SK-N-SH treated with all-trans-retinoic acid at 6 μM for 48 hours (cell line): Measurements from ENCODE around the gene TFPI.

ENCODE experiments used
- ATAC-seq: fragments of 200-7000 bp; cut with Tn5 transposase; 3 replicates; pipeline ENCODE4 v1.9.1; 2020; ENCODE audit warnings: mild to moderate bottlenecking, moderate library complexity
- ARNTL ChIP-seq: fragments of 450-650 bp; formaldehyde crosslinking; IDR thresholded peaks from 2 replicates; pipeline ENCODE4 v1.5.0; 2020; ENCODE audit warnings: low read depth, mild to moderate bottlenecking, moderate library complexity, borderline replicate concordance
- CREB5 ChIP-seq: fragments of 250-450 bp; sonication (Bioruptor Pico); IDR thresholded peaks from 2 replicates; pipeline ENCODE4 v1.5.1; 2020; ENCODE audit warnings: low read depth, mild to moderate bottlenecking, moderate library complexity
- CSDC2 ChIP-seq: fragments of 250-450 bp; sonication (Bioruptor Pico); IDR thresholded peaks from 2 replicates; pipeline ENCODE4 v1.5.0; 2020; ENCODE audit warnings: mild to moderate bottlenecking, moderate library complexity
- ESRRG ChIP-seq: fragments of 250-450 bp; sonication (Bioruptor Pico); IDR thresholded peaks from 2 replicates; pipeline ENCODE4 v1.6.1; 2021; ENCODE audit warnings: mild to moderate bottlenecking
- GLIS3 ChIP-seq: fragments of 250-450 bp; sonication (Bioruptor Pico); IDR thresholded peaks from 2 replicates; pipeline ENCODE4 v1.5.0; 2020; ENCODE audit warnings: mild to moderate bottlenecking, moderate library complexity
- ISL1 ChIP-seq: fragments of 250-450 bp; sonication (Bioruptor Pico); IDR thresholded peaks from 2 replicates; pipeline ENCODE4 v2.1.2; 2022; ENCODE audit warnings: mild to moderate bottlenecking, moderate library complexity
- OSR1 ChIP-seq: fragments of 250-450 bp; sonication (Bioruptor Pico); IDR thresholded peaks from 2 replicates; pipeline ENCODE4 v1.8.0; 2022; ENCODE audit warnings: moderate library complexity, mild to moderate bottlenecking, inconsistent platforms
- POU6F1 ChIP-seq: fragments of 250-450 bp; sonication (Bioruptor Pico); IDR thresholded peaks from 2 replicates; pipeline ENCODE4 v1.8.0; 2021; ENCODE audit warnings: low read depth, mild to moderate bottlenecking, moderate library complexity, borderline replicate concordance
- PPARA ChIP-seq: fragments of 250-450 bp; sonication (Bioruptor Pico); IDR thresholded peaks from 2 replicates; pipeline ENCODE4 v1.5.0; 2020; ENCODE audit warnings: mild to moderate bottlenecking, borderline replicate concordance
- SNAI2 ChIP-seq: fragments of 250-450 bp; sonication (Bioruptor Pico); IDR thresholded peaks from 2 replicates; pipeline ENCODE4 v1.5.0; 2020; ENCODE audit warnings: mild to moderate bottlenecking, moderate library complexity
- TCF4 ChIP-seq: fragments of 250-450 bp; sonication (Bioruptor Pico); IDR thresholded peaks from 2 replicates; pipeline ENCODE4 v1.8.0; 2021; ENCODE audit warnings: mild to moderate bottlenecking, moderate library complexity, borderline replicate concordance
- TOX ChIP-seq: fragments of 250-450 bp; sonication (Bioruptor Pico); IDR thresholded peaks from 2 replicates; pipeline ENCODE4 v1.8.0; 2021; ENCODE audit warnings: mild to moderate bottlenecking, moderate library complexity, borderline replicate concordance
- ZC3H10 ChIP-seq: fragments of 250-450 bp; sonication (Bioruptor Pico); IDR thresholded peaks from 2 replicates; pipeline ENCODE4 v1.5.1; 2021; ENCODE audit warnings: mild to moderate bottlenecking, moderate library complexity
- ZFP3 ChIP-seq: fragments of 250-450 bp; sonication (Bioruptor Pico); IDR thresholded peaks from 2 replicates; pipeline ENCODE4 v1.5.0; 2020; ENCODE audit warnings: mild to moderate bottlenecking, moderate library complexity
- ZFP30 ChIP-seq: fragments of 450-650 bp; formaldehyde crosslinking; IDR thresholded peaks from 2 replicates; pipeline ENCODE4 v1.5.0; 2022; ENCODE audit warnings: mild to moderate bottlenecking, moderate library complexity
- ZNF565 ChIP-seq: fragments of 450-650 bp; formaldehyde crosslinking; conservative IDR thresholded peaks from 2 replicates; pipeline ENCODE4 v1.5.0; 2020; ENCODE audit warnings: low read depth, mild to moderate bottlenecking, moderate library complexity
- TF ChIP-seq, protein P1 (sequence below): fragments of 250-450 bp; sonication (Bioruptor Pico); IDR thresholded peaks from 2 replicates; pipeline ENCODE4 v1.5.1; 2021; ENCODE audit warnings: mild to moderate bottlenecking, moderate library complexity
- TF ChIP-seq, protein P2 (sequence below): fragments of 250-450 bp; sonication (Bioruptor Pico); IDR thresholded peaks from 2 replicates; pipeline ENCODE4 v1.8.0; 2020; ENCODE audit warnings: mild to moderate bottlenecking, moderate library complexity, borderline replicate concordance

Gene TFPI

GRCh38 chr2:187554704-187555082 lies 458 bp upstream of the TFPI start:
- no peak for TF ChIP-seq SNAI2 (CRISPR knock-in tag)
- TF ChIP-seq POU6F1 (CRISPR knock-in tag) = no peak
- TF ChIP-seq, all 23 proteins: peak for 0

DNA sequence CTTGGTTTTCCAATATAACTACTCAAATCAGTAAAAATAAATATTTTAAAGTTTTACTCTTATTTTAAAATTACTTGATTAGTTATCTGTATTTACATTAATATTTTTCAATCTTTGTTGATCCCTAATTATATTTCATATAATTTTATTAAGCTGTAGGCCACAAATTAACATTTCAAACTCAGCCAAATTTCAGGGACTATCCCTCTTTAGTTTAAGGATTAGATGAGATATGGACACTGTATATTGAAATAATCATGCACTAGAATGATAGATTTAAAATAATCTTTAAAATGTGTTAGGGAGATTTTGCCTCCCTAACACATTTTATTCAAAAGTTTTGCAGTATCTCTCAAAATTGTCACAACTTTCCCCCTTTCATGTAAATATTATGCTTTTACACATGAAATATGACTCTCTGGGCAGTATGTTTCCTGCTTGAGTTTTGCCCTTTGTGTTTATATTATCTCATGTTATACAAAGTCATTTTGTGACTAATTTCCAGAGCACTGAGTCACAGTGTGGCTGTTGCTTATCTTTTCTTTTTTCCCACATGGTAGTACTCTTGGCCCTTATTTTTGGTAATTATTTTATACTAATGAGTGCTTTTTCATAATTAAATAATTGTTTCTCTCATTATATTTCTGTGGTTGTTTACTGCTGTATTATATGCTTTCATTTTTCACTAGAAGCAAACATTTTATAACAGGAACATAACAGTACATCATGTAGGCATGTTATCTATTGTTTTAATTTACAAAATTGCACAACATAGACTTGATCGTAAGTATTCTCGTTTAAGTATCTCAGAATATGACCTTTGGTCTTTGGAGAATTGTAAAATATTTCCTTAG lies 1.2 kb downstream of the TFPI start:
- 0 out of 2 replicates have a peak, but pooled peaks have one; percentile 10 for TF ChIP-seq ISL1 (CRISPR knock-in tag)
- no peak for TF ChIP-seq CSDC2 (CRISPR knock-in tag)
- ATAC-seq = peak; percentile 56; the same call in 1 of the 3 replicates

More at GRCh38 chr2:187554704-187555082, 458 bp upstream of the TFPI start:
- no peak; the same call in 2 of the 3 replicates for ATAC-seq

GRCh38 chr2:187552381-187552780 lies 1.9 kb downstream of the TFPI start:
- no peak for ATAC-seq
- TF ChIP-seq SNAI2 (CRISPR knock-in tag) = no peak
- TF ChIP-seq ZC3H10 (CRISPR knock-in tag) = no peak
- no peak for TF ChIP-seq ZFP30 (CRISPR knock-in tag)
- TF ChIP-seq ZFP3 (CRISPR knock-in tag) = no peak
- TF ChIP-seq CSDC2 (CRISPR knock-in tag) = no peak
- TF ChIP-seq, protein P1, sequence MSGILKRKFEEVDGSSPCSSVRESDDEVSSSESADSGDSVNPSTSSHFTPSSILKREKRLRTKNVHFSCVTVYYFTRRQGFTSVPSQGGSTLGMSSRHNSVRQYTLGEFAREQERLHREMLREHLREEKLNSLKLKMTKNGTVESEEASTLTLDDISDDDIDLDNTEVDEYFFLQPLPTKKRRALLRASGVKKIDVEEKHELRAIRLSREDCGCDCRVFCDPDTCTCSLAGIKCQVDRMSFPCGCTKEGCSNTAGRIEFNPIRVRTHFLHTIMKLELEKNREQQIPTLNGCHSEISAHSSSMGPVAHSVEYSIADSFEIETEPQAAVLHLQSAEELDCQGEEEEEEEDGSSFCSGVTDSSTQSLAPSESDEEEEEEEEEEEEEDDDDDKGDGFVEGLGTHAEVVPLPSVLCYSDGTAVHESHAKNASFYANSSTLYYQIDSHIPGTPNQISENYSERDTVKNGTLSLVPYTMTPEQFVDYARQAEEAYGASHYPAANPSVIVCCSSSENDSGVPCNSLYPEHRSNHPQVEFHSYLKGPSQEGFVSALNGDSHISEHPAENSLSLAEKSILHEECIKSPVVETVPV (CRISPR knock-in tag) = no peak
- TF ChIP-seq GLIS3 (CRISPR knock-in tag) = no peak
- TF ChIP-seq, all 23 proteins: peak for 0

DNA sequence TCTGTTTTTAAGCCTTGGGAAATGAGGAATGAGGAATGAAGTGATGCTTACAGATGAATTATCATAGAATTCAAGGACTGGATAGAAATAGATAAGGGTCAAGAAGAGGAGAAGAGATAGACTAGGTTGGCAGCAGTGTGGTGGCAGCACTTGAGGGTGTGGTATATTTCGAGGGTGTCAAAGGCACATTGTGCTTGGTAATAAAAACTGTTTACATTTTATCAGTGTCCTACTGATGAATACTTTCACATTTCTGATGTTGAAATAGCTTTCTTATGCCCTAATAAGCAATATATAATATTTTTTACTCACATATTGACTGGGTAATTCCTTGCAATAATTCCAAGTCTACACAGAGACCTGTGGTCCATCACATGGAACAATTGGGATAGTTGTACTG lies 3.4 kb downstream of the TFPI start:
- ATAC-seq = no peak

More for the DNA sequence above, 3.4 kb downstream of the TFPI start:
- TF ChIP-seq, protein P2, sequence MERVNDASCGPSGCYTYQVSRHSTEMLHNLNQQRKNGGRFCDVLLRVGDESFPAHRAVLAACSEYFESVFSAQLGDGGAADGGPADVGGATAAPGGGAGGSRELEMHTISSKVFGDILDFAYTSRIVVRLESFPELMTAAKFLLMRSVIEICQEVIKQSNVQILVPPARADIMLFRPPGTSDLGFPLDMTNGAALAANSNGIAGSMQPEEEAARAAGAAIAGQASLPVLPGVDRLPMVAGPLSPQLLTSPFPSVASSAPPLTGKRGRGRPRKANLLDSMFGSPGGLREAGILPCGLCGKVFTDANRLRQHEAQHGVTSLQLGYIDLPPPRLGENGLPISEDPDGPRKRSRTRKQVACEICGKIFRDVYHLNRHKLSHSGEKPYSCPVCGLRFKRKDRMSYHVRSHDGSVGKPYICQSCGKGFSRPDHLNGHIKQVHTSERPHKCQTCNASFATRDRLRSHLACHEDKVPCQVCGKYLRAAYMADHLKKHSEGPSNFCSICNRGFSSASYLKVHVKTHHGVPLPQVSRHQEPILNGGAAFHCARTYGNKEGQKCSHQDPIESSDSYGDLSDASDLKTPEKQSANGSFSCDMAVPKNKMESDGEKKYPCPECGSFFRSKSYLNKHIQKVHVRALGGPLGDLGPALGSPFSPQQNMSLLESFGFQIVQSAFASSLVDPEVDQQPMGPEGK = no peak
- no peak for TF ChIP-seq ESRRG (CRISPR knock-in tag)
- no peak for TF ChIP-seq OSR1
- TF ChIP-seq CSDC2 (CRISPR knock-in tag) = no peak
- TF ChIP-seq PPARA (CRISPR knock-in tag) = no peak
- no peak for TF ChIP-seq TOX
- TF ChIP-seq ARNTL (CRISPR knock-in tag) = no peak
- TF ChIP-seq, protein P1 (CRISPR knock-in tag) = no peak
- no peak for TF ChIP-seq ZC3H10 (CRISPR knock-in tag)
- TF ChIP-seq ISL1 (CRISPR knock-in tag) = no peak
- no peak for TF ChIP-seq TCF4 (CRISPR knock-in tag)
- no peak for TF ChIP-seq ZNF565 (CRISPR knock-in tag)
- no peak for TF ChIP-seq CREB5 (CRISPR knock-in tag)
